Stimulated activated CD4-positive, alpha-beta T cell treated with anti-CD3 and anti-CD28 coated beads, Interleukin-15, amount 100 ng/mL, for 1 hour (primary cell): ENCODE data around the gene CHI3L1.

Source experiments
- DNase-seq, 2 donors: peaks; one replicate each; pipeline ENCODE4 v3.0.0-alpha.2; 2020; ENCODE audit warnings: low read depth in 1 of 2, low spot score in 1 of 2

CHI3L1 gene

GRCh38 chr1:203152158-203153034, 34.1 kb downstream of the CHI3L1 start:
- DNase-seq: no peak

- DNase-seq: no peak
Measured at GRCh38 chr1:203151362-203152157, 34.9 kb downstream of the CHI3L1 start.

GRCh38 chr1:203150511-203151297, 35.8 kb downstream of the CHI3L1 start:
- no peak for DNase-seq

- no peak for DNase-seq
Measured at GRCh38 chr1:203149188-203149840, 37.2 kb downstream of the CHI3L1 start.

GRCh38 chr1:203148579-203148978, 37.9 kb downstream of the CHI3L1 start:
- DNase-seq: no peak

- no peak for DNase-seq
Measured at GRCh38 chr1:203148127-203148526, 38.4 kb downstream of the CHI3L1 start.

- no peak for DNase-seq
Measured at GRCh38 chr1:203147376-203147775, 39.1 kb downstream of the CHI3L1 start.

GRCh38 chr1:203146537-203146936, 40.0 kb downstream of the CHI3L1 start:
- no peak for DNase-seq

GRCh38 chr1:203146042-203146369, 40.5 kb downstream of the CHI3L1 start:
- no peak for DNase-seq

- no peak for DNase-seq
Measured at GRCh38 chr1:203145321-203146041, 41.0 kb downstream of the CHI3L1 start.

GRCh38 chr1:203144661-203145060, 41.8 kb downstream of the CHI3L1 start:
- DNase-seq: no peak

GRCh38 chr1:203143641-203144040, 42.9 kb downstream of the CHI3L1 start:
- no peak for DNase-seq

- DNase-seq: no peak
Measured at GRCh38 chr1:203142684-203143408, 43.7 kb downstream of the CHI3L1 start.

- DNase-seq: no peak
Measured at GRCh38 chr1:203142124-203142523, 44.4 kb downstream of the CHI3L1 start.

GRCh38 chr1:203140743-203141520, 45.6 kb downstream of the CHI3L1 start:
- DNase-seq: no peak

- no peak for DNase-seq
Measured at GRCh38 chr1:203139976-203140475, 46.5 kb downstream of the CHI3L1 start.

- DNase-seq: no peak
Measured at GRCh38 chr1:203138066-203138465, 48.4 kb downstream of the CHI3L1 start.

GRCh38 chr1:203137324-203137723, 49.2 kb downstream of the CHI3L1 start:
- no peak for DNase-seq
